ENCODE data around the gene TMEM184A. TPM values are rescaled to one million over a fixed set of nuclear protein-coding genes. Genes with fewer than 3 reads are reported as not detected.
"Not testable (repeated sequence)": the region's sequence is repeated elsewhere in the genome, so short reads cannot be mapped to it uniquely, and the experiment has no call there.

TMEM184A gene
- total and polyA plus RNA-seq, 2 of the 13 experiments (the other 11 are each of a cell fraction or from before 2014, with no cell fraction given): 9.5 to 20.4 TPM

GRCh38 chr7:1516586-1517251 lies 39.3 kb downstream of the TMEM184A start (continued):
- TF ChIP-seq, protein P1, sequence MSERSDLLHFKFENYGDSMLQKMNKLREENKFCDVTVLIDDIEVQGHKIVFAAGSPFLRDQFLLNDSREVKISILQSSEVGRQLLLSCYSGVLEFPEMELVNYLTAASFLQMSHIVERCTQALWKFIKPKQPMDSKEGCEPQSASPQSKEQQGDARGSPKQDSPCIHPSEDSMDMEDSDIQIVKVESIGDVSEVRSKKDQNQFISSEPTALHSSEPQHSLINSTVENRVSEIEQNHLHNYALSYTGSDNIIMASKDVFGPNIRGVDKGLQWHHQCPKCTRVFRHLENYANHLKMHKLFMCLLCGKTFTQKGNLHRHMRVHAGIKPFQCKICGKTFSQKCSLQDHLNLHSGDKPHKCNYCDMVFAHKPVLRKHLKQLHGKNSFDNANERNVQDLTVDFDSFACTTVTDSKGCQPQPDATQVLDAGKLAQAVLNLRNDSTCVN (CRISPR knock-in tag; IDR thresholded peaks at IDR 0.05; ENCODE audit: borderline replicate concordance): no peak
- TF ChIP-seq ZNF761 (CRISPR knock-in tag; conservative IDR thresholded peaks at IDR 0.05): 0 out of 2 replicates have a peak, but pooled peaks have one; percentile 43

GRCh38 chr7:1515509-1515967 lies 40.5 kb downstream of the TMEM184A start:
- H3K27me3 ChIP-seq (ENCODE audit: control insufficient read depth in 1 of 2, insufficient read depth in 2 of 2, low read length in 2 of 2); H2AFZ ChIP-seq (ENCODE audit: low read length); H3K9me3 ChIP-seq (ENCODE audit: low read length); H3K36me3 ChIP-seq (replicated peaks in 1 of 2; ENCODE audit: control insufficient read depth in 1 of 2, insufficient read depth in 2 of 2, low read length in 2 of 2); H4K20me1 ChIP-seq (ENCODE audit: insufficient read depth, low read length); CTCF ChIA-PET (ENCODE audit: low intra/inter-chr PET ratio, low total read pairs); intact Hi-C loops (cut with micrococcal nuclease; ENCODE audit: unreplicated experiment); BruUV-seq (replicated peaks); H3K79me2 ChIP-seq (ENCODE audit: insufficient read depth, low read length); in situ Hi-C loops (cut with HindIII; ENCODE audit: extremely low pct_ligation_motif_present, low pct_unique_long_range_greater_than_20kb); TF ChIP-seq SOX13 (IDR thresholded peaks at IDR 0.05): not testable (repeated sequence)
- Histone ChIP-seq H3K4me1 (ENCODE audit: insufficient read depth, low read length) (peaks cover 84% of the 10 kb centered on the region), H3K9ac (ENCODE audit: insufficient read depth, low read depth, low read length) (peak overlapping the region; percentile 65; the same call in 1 of the 2 replicates), H3K27ac (ENCODE audit: extremely low read length, insufficient read depth, low read length) (peak overlapping the region; percentile 74), H3K4me2 (ENCODE audit: low read depth, low read length) (peak overlapping the region; percentile 77), H3K4me3 (replicated peaks in 1 of 3; ENCODE audit: insufficient read depth in 1 of 3, low read depth in 2 of 3, low read length in 3 of 3) (peak overlapping the region in 1 of 3 experiments; percentile 48; a peak in 1 of 6 replicates)
- peak; percentile 78 for DNase-seq (ENCODE audit: low spot score)
- FAIRE-seq: peak; percentile 12
- ATAC-seq: peak; percentile 52
- POLR2A ChIA-PET: interaction anchor here (0.9 to 2.3 kb wide), 9 partner anchors 9 to 359 kb away, joined by 3 to 21 read pairs (median 6); partner anchors contain the start of gene TMEM184A
- WGBS (ENCODE audit: low lambda C conversion rate): 25% methylated on average over 13 of the region's 17 CpGs
- TF ChIP-seq ZFX (CRISPR knock-in tag; IDR thresholded peaks at IDR 0.05; ENCODE audit: low read depth) (peak; percentile 70), SOX13 (CRISPR knock-in tag; conservative IDR thresholded peaks at IDR 0.05 in 1 of 2, IDR thresholded peaks at IDR 0.05 in 1 of 2) (peak in 1 of 2 experiments; percentile 65; a peak in 1 of 4 replicates), GATAD1 (CRISPR knock-in tag; IDR thresholded peaks at IDR 0.05) (peak; percentile 59), HOXD1 (CRISPR knock-in tag; IDR thresholded peaks at IDR 0.05) (0 out of 2 replicates have a peak, but pooled peaks have one; percentile 22), POGK (CRISPR knock-in tag; conservative IDR thresholded peaks at IDR 0.05) (peak; percentile 48; the same call in 1 of the 2 replicates), IKZF5 (CRISPR knock-in tag; IDR thresholded peaks at IDR 0.05) (peak; percentile 88), FOXA3 (CRISPR knock-in tag; IDR thresholded peaks at IDR 0.05) (peak; percentile 80)
- TF ChIP-seq, protein P2, sequence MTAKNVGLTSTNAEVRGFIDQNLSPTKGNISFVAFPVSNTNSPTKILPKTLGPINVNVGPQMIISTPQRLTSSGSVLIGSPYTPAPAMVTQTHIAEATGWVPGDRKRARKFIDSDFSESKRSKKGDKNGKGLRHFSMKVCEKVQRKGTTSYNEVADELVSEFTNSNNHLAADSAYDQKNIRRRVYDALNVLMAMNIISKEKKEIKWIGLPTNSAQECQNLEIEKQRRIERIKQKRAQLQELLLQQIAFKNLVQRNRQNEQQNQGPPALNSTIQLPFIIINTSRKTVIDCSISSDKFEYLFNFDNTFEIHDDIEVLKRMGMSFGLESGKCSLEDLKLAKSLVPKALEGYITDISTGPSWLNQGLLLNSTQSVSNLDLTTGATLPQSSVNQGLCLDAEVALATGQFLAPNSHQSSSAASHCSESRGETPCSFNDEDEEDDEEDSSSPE (CRISPR knock-in tag; IDR thresholded peaks at IDR 0.05): peak; percentile 35; the same call in 1 of the 2 replicates
- TF ChIP-seq, protein P3, sequence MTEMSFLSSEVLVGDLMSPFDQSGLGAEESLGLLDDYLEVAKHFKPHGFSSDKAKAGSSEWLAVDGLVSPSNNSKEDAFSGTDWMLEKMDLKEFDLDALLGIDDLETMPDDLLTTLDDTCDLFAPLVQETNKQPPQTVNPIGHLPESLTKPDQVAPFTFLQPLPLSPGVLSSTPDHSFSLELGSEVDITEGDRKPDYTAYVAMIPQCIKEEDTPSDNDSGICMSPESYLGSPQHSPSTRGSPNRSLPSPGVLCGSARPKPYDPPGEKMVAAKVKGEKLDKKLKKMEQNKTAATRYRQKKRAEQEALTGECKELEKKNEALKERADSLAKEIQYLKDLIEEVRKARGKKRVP (CRISPR knock-in tag; IDR thresholded peaks at IDR 0.05): 0 out of 4 replicates have a peak, but pooled peaks of 1 of the 2 experiments have one; percentile 63
- TF ChIP-seq, protein P4, sequence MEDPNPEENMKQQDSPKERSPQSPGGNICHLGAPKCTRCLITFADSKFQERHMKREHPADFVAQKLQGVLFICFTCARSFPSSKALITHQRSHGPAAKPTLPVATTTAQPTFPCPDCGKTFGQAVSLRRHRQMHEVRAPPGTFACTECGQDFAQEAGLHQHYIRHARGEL (CRISPR knock-in tag; IDR thresholded peaks at IDR 0.05): 0 out of 2 replicates have a peak, but pooled peaks have one; percentile 38

Measured in HepG2 (cell line).